IPS DF 4.7 (cell line): ENCODE measurements around the gene GNAZ.

Experiments used
- DNase-seq: peaks from one replicate; pipeline ENCODE4 v3.0.0-alpha.2; 2013; ENCODE audit warnings: low spot score; ENCODE audit errors: extremely low read depth

The GNAZ gene

GRCh38 chr22:23091760-23092159, 21.4 kb downstream of the GNAZ start:
- no peak for DNase-seq

DNA sequence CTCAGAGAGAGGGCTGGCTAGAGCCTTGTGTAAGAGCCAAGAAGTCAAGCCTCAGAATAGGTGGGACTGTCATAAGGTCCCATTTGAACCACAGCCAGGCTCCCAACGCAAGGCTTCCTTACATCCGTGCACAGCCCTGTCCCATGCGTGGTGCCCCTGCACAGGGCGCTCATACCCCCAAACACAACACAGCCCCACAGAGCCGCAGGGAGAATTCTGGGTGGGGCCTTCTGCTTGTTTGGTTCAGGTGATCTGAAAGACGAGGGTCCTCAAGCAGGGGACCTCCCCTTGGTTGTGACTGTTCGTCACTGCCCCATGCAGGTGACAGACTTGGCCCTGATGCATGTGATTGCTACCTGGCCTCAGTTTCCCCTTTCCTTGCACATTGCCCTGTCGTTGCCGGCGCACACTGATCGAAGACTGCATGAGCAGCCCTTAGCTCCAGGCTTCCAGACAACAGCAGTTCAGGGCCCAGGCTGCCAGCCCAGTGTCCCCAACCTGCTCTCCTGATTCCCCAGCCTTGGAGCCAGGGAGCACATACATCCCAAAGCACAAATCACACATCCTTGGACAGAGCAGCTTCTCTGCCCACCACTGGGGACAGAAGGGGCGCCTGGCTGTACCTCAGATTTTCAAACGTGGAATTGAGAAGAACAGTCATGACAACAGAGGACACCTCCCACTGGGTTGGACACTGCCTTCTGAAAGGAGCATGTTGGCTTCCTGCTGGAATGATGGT, 22.1 kb downstream of the GNAZ start:
- DNase-seq, result no peak

DNA sequence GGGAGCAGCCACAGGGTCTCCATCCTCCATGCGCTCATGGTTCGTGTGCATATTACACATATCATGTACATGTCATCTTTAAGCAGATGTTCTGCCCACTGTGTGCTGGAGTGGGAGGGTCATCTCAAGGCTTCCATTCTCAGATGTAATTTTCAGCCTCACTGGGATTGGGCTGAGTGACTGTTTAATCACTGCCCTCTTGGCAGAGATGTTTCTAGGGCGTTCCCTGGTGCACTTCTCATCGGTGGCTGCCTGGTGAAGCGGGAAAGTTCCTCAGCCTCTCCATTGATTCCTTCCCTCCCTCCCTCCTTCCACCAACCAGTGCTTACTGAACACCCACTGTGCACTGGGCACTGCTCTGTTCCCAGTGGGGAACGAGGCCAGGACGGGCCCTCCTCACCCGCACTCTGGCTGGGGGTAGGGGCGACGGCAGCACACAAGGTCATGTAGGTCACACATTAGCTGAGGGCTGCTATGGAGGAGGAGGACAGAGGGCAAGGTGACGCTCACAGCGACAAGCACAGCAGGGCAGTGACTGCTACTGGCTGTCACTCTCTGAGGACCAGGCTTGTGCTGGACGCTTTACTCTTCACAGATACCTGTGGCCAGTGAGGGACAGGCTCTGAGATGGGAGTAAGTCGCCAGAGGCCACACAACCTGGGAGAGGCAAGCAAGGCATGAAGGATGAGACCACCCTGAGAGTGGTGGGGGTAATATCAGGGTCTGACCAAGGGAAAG, 22.9 kb downstream of the GNAZ start:
- no peak for DNase-seq

GRCh38 chr22:23094260-23094659, 23.9 kb downstream of the GNAZ start:
- DNase-seq, result no peak

- no peak for DNase-seq
Observed at GRCh38 chr22:23094695-23095681, 24.7 kb downstream of the GNAZ start.

- DNase-seq, result no peak
Observed at GRCh38 chr22:23095733-23096342, 25.5 kb downstream of the GNAZ start.

DNA sequence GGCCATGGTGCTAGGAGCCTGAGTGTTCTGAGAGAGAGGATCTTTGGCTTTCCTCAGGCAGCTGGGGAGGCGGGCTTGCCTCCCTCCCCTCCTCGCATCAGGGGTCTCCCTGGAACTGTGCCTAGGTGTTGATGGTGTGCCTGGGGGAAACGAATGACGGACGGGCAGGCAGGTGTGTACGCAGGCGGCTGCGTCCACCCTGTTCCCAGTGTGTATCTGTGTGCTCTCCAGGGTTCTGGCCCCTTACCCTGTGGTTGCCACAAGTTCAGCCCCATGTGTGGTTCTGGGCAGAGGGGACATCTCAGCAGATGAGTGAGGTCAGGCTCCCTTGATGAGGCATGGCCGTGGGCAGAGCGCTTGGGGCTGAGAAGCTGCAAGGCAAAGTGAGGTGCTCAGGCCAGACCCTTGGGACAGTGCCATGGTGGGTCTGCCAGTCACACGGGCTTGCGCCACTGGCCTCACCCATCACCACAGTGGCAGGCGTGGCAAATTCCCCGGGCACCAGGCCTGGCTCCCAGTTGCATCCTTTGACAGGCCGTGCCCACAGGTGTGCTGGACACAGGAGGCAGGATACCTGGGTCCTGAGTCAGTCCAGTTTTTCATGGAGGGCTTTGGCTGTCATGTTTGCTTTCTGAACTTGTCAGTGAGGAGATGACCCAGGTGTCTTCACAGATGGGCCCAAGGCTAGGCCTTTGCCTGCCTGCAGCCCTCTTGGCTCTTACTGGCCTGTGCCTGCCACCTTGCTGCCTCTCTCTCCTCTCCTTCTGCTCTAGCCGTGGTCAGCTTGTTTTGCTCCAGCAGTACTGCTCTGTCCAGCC, 27.3 kb downstream of the GNAZ start:
- no peak for DNase-seq

DNA sequence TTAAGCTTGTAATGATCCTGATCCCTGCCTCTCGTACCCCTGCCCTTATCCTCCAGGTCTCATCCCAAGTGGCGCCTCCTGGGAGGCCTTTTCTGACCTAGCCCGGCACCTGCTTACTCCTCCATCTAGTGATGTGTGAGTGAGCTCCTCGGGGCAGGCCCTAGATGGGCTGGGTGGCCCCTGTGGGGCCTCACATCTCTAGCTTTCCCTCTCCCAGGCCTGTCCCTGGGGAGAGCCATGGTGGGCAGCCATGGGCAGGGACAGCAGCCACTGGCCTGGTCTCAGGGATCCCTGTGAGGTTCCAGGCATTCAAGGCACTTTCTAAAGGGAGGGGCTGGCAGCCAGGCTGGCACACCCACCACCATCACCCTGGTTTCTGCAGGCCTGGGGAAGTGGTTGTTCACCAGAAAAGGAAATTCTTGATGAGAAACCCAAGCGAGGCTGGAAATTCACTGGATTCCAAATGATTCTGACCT, 27.9 kb downstream of the GNAZ start:
- DNase-seq, result no peak

DNA sequence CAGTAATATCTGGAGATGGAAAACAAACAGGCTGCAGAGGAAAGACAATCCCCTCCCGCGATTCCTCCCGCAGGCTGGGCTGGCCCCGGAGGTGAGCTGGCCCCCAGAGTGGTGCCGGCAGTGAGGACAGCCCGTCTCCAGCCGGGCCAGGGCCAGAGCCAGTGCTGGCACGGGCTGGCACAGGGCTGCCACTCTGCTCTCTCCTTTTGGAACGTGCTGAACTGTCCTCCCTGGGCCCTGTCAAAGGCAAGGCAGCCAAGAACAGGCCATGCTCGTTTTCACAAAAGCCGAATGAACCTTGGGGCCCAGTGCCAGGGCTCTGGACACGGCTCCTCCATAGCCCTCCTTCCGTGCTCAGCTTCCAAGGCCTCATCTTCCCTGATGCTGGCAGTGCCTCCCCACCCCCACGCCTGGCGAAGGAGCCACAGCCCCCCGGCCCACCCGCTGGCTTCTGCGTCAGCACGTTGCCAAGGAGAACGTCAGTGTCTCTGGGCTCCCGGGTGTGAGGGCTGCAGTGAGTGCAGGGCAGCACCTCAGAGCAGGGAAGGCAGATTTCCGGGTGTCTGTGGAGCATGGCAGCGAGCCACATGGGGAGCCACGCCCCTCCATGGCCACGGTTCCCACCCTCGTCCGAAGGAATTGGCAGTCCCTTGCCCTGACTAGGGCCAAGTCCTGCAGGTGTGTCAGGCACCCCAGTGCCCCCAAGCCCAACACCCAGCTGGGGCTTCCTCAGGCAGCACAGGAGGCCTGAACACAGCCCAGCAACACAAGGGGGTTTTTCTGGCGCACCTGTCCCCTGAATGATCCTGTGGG, 28.6 kb downstream of the GNAZ start:
- DNase-seq, result no peak

DNA sequence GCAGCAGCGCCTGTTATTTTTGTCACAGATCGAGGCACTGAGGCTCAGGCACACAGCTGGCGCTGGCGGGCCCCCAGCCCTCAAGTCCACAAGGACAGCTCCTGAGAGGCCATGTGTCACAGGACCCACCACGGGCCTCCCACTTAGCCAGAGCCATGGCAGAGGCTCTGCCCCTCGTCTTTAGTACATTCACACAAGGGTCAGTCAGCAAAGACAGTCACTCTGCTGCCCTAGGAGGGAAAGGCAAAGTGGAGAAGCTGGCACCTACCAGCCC, 29.1 kb downstream of the GNAZ start:
- DNase-seq, result no peak

GRCh38 chr22:23100124-23100801, 29.9 kb downstream of the GNAZ start:
- DNase-seq, result no peak

DNA sequence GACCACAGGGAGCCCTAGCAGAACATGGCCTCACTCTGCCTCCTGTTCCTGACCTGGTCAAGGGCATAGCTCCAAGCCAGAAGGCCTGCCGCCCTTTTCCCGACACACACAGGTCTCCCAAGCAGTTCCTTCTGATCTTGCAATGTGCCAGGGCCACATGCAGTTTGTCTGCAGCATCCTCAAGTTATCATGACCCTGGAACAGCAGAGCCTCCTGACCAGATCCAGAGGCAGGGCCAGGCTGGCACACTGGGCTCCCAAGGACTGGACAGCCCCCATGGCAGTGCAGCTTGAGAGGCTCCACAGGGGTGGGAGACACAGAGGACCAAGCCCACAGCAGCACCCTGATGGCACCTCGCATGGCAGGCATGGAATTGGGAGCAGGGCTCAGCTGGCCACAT, 31.2 kb downstream of the GNAZ start:
- no peak for DNase-seq

- DNase-seq, result no peak
Observed at GRCh38 chr22:23102002-23102655, 31.8 kb downstream of the GNAZ start.

DNA sequence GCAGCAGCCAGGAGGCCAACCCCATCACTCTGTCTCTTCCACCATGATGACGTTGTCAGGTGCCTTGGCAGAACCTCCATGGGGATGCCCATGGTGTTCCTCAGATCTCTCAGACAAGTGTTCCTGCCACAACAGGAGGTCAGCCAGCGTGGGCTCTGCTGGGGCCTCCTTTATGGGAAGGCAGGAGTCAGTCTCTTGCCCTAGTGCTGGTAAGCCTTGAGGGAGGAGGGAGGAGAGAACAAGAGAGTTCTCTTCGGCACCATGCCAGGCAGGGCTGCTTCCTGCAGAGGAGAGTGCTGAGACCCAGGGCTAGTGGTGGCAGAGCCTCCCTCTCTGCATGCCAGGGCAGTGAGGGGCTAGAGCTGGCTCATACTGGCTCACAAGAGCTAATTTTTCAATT, 32.5 kb downstream of the GNAZ start:
- no peak for DNase-seq

DNA sequence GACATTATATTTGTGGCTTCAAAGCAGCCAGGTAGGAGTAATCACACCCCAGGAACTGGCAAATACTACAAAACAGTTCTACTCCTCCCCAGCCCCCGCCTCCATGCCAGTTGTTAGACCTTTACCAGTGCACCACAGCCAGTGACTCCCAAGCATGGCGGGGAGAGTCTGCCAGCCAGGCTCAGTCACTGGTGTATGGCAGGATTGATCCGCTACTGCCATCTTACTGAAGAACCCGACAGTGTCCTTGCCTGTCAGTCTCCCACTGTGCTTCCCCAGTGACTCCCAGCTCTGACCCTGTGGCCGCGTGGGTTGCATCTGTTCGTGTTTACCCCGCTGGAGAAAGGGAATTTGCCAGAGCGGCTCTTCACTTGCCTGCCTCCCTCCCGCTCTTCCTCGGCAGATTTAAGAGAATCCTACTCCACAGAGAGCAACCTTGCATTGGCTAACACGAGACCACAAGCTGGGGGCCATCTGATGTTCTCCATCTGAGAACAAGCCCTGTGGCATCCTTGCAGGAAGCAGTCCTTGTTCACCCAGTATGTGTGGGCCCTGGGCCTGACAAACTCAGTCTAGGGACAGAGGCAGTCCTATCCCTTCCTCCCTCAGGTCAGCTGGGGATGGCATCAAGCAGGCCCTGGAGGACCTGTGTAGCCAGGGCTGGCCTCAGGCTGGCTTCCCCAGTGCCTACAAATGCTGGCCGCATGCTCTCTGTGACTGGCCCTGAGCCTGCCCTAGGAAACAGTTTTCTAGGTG, 33.1 kb downstream of the GNAZ start:
- no peak for DNase-seq

- DNase-seq, result no peak
Observed at GRCh38 chr22:23104187-23104971, 34.1 kb downstream of the GNAZ start.

- no peak for DNase-seq
Observed at GRCh38 chr22:23105304-23105703, 35.0 kb downstream of the GNAZ start.
